Gastroesophageal sphincter (tissue), 3 donors: Measurements from ENCODE around the gene CCDC197.

Source experiments
- EP300 ChIP-seq: sonication (generic); formaldehyde crosslinking; IDR thresholded peaks from one replicate; pipeline ENCODE4 v1.6.1; 2017; ENCODE audit warnings: antibody characterized with exemption, mild to moderate bottlenecking
- POLR2A ChIP-seq, 2 donors: fragments of 450-650 bp; IDR thresholded peaks; one replicate each; pipeline ENCODE4 v1.6.1; 2017; ENCODE audit warnings: antibody characterized with exemption in 2 of 2, mild to moderate bottlenecking in 2 of 2, moderate library complexity in 1 of 2
- POLR2AphosphoS5 ChIP-seq: sonication (generic); formaldehyde crosslinking; IDR thresholded peaks from one replicate; pipeline ENCODE4 v1.6.1; 2017; ENCODE audit warnings: antibody characterized with exemption
- TF ChIP-seq, protein P1 (sequence below), 4 experiments: fragments of 200-600 bp in 2 of 4; fragments of 450-650 bp in 2 of 4; sonication (generic) in 1 of 4; IDR thresholded peaks; one replicate each; pipeline ENCODE4 v1.5.1; 2017 to 2019; ENCODE audit warnings: antibody characterized with exemption in 4 of 4, mild to moderate bottlenecking in 2 of 4, moderate library complexity in 2 of 4

DNA sequence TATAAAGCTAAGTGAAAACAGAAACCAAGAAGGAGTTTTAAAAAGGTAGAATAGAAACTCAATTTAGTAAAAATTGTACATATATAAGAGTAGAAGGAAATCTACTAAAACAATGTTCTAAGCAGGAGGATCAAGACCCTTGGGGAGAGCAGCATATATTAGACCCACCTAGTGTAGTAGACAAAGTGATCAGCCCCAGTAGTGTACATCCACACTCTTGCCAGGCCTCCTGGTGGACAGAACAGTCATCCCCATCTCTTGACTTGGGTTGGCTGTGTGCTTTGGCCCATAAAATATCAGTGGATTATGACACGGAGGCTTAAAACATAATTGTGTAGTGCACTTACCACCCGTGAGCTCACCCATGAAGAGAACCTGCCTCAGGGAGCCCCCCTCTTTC lies 18.1 kb downstream of the CCDC197 start:
- TF ChIP-seq EP300 = no peak
- TF ChIP-seq, protein P1, sequence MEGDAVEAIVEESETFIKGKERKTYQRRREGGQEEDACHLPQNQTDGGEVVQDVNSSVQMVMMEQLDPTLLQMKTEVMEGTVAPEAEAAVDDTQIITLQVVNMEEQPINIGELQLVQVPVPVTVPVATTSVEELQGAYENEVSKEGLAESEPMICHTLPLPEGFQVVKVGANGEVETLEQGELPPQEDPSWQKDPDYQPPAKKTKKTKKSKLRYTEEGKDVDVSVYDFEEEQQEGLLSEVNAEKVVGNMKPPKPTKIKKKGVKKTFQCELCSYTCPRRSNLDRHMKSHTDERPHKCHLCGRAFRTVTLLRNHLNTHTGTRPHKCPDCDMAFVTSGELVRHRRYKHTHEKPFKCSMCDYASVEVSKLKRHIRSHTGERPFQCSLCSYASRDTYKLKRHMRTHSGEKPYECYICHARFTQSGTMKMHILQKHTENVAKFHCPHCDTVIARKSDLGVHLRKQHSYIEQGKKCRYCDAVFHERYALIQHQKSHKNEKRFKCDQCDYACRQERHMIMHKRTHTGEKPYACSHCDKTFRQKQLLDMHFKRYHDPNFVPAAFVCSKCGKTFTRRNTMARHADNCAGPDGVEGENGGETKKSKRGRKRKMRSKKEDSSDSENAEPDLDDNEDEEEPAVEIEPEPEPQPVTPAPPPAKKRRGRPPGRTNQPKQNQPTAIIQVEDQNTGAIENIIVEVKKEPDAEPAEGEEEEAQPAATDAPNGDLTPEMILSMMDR (IDR thresholded peaks at IDR 0.05) = no peak
- no peak for TF ChIP-seq POLR2A (IDR thresholded peaks at IDR 0.05)
- no peak for TF ChIP-seq POLR2AphosphoS5
